ENCODE measurements around the gene TMEM198.
A peak's percentile ranks its signal among the peaks of the same experiment; 100 is the strongest.

GRCh38 chr2:219530048-219530963, 13.5 kb upstream of the TMEM198 start:
- TF ChIP-seq, protein P1, sequence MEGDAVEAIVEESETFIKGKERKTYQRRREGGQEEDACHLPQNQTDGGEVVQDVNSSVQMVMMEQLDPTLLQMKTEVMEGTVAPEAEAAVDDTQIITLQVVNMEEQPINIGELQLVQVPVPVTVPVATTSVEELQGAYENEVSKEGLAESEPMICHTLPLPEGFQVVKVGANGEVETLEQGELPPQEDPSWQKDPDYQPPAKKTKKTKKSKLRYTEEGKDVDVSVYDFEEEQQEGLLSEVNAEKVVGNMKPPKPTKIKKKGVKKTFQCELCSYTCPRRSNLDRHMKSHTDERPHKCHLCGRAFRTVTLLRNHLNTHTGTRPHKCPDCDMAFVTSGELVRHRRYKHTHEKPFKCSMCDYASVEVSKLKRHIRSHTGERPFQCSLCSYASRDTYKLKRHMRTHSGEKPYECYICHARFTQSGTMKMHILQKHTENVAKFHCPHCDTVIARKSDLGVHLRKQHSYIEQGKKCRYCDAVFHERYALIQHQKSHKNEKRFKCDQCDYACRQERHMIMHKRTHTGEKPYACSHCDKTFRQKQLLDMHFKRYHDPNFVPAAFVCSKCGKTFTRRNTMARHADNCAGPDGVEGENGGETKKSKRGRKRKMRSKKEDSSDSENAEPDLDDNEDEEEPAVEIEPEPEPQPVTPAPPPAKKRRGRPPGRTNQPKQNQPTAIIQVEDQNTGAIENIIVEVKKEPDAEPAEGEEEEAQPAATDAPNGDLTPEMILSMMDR (IDR thresholded peaks at IDR 0.05; ENCODE audit: poor library complexity, severe bottlenecking): peak; percentile 99
- TF ChIP-seq POLR2AphosphoS5 (IDR thresholded peaks at IDR 0.05) (peak; percentile 11), EZH2 (IDR thresholded peaks at IDR 0.05; ENCODE audit: borderline replicate concordance, insufficient read depth, low read length, poor library complexity, severe bottlenecking) (no peak)
